ENCODE results near the gene NHS. TPM values are rescaled to one million over a fixed set of nuclear protein-coding genes. Genes with fewer than 3 reads are reported as not detected.
"Not testable (repeated sequence)": the region's sequence is repeated elsewhere in the genome, so short reads cannot be mapped to it uniquely, and the experiment has no call there.

Gene NHS
- total RNA-seq, 1 experiment from 2014 or later, result 0.10 TPM

DNA sequence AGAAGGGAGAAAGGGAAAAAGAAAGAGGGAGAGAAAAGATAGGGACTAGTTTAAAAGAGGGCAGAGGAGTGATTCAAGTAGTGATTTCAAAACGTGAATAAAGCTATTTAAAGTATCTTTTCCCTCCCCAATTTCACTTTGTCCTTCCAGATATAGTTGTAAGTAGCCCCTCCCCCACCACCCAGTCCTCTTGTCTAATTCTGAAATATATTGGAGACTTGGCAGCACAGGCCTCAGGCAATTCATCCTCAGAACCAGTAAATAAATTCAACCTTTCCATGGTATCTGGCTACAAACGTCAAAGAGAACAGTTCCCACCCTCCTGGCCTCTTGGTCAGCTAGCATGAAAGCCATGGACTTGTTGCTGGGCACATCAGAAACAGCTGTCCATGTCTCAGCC, 192.8 kb downstream of the NHS start:
- Histone ChIP-seq H3K27me3 (no peaks in the 10 kb centered on the region), H3K36me3 (no peaks in the 10 kb centered on the region), H3K9me3 (no peaks in the 10 kb centered on the region), H3K4me3 (no peak overlapping the region)
- DNase-seq, result no peak

GRCh38 chrX:17568804-17569203, 193.8 kb downstream of the NHS start:
- H3K4me3 ChIP-seq, DNase-seq, H3K36me3 ChIP-seq, H3K9me3 ChIP-seq, H3K27me3 ChIP-seq: not testable (repeated sequence)

GRCh38 chrX:17579026-17579425, 204.0 kb downstream of the NHS start:
- Histone ChIP-seq H3K4me3 (no peak overlapping the region), H3K36me3 (no peaks in the 10 kb centered on the region), H3K27me3 (no peaks in the 10 kb centered on the region), H3K9me3 (no peaks in the 10 kb centered on the region)
- DNase-seq, result no peak

DNA sequence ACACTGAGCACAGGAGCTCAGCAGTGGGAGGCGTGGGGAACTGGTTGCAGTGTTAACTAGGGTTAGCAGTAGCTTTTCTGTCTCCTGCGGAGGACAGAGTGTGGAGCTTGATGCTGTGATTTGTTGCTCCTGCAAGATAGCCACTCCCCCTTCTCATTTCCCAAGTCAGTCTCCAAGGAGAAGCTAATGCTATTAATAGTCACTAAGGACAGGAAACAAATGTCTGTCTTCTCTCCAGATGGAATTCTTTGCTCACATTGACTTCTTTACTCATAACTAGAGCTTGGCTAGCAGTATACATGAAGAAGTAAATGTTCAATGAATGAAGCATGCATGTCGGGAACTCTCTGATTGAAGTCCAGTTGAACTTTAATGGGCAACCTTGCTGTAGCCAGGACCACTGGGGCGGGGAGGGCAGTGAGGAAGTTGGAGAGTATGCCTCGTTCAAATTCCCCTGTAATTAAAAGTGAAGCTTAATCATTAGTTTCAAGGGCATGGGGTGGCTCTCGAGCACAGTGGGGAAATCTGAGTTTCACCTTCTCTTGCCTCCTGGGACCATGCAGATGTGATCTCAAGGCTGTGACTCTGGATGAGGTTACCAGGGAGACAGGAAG, 205.6 kb downstream of the NHS start:
- no peaks in the 10 kb centered on the region for H3K27me3 ChIP-seq
- H3K36me3 ChIP-seq, result no peaks in the 10 kb centered on the region
- no peak for DNase-seq
- no peaks in the 10 kb centered on the region for H3K9me3 ChIP-seq
- no peak overlapping the region for H3K4me3 ChIP-seq

DNA sequence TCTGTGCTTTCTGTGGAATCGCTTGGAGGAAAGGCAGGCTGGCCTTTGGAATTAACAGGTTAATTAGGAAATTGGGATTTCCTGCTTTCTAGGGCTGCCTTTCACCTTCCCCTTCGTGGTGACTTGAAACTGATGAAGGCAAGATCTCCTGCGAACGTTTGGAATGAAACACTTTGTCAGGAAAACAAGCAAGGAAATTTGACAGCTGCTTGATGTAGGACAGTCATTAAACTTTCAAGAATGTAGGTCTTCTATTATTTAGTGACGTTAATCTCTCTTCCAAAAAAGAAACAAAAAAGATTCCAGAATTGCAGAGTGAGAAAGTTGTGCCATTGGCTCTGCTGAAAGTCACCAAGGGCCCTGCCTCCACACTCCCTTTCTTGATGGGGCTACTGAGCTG, 206.6 kb downstream of the NHS start:
- H3K4me3 ChIP-seq, result no peak overlapping the region
- no peaks in the 10 kb centered on the region for H3K9me3 ChIP-seq
- no peaks in the 10 kb centered on the region for H3K27me3 ChIP-seq
- H3K36me3 ChIP-seq, result no peaks in the 10 kb centered on the region
- DNase-seq, result no peak

GRCh38 chrX:17584248-17584681, 209.3 kb downstream of the NHS start:
- no peak for DNase-seq
- Histone ChIP-seq H3K9me3 (no peaks in the 10 kb centered on the region), H3K4me3 (no peak overlapping the region), H3K36me3 (no peaks in the 10 kb centered on the region), H3K27me3 (no peaks in the 10 kb centered on the region)

GRCh38 chrX:17585006-17585405, 210.0 kb downstream of the NHS start:
- no peak for DNase-seq
- Histone ChIP-seq H3K9me3 (no peaks in the 10 kb centered on the region), H3K36me3 (no peaks in the 10 kb centered on the region), H3K27me3 (no peaks in the 10 kb centered on the region), H3K4me3 (no peak overlapping the region)

GRCh38 chrX:17587366-17587765, 212.4 kb downstream of the NHS start:
- Histone ChIP-seq H3K27me3 (no peaks in the 10 kb centered on the region), H3K36me3 (no peaks in the 10 kb centered on the region), H3K9me3 (no peaks in the 10 kb centered on the region), H3K4me3 (no peak overlapping the region)
- DNase-seq, result no peak

- Histone ChIP-seq H3K9me3 (no peaks in the 10 kb centered on the region), H3K36me3 (no peaks in the 10 kb centered on the region), H3K4me3 (no peak overlapping the region), H3K27me3 (no peaks in the 10 kb centered on the region)
- no peak for DNase-seq
Observed at GRCh38 chrX:17588303-17588702, 213.3 kb downstream of the NHS start.

GRCh38 chrX:17590892-17591740, 216.1 kb downstream of the NHS start:
- Histone ChIP-seq H3K36me3 (no peaks in the 10 kb centered on the region), H3K9me3 (no peaks in the 10 kb centered on the region), H3K4me3 (no peak overlapping the region), H3K27me3 (no peaks in the 10 kb centered on the region)
- DNase-seq, result peak; percentile 53

DNA sequence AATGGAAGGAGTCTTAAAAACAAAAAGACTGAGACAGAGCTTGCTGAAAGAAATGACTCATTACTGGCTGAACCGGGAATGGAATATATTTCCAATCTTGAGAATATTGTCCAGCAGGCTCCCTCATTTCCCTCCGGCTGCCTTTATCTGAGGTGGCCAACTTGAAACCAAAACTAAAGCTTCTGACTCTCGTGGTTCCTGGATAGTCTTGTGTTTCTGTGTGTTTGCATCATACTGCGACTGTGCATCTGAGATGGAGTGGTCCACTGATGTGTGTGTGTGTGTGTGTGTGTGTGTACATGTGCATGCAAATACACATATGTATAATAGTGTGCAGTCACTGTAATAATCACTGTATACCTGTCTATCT, 216.7 kb downstream of the NHS start:
- peak; percentile 23 for DNase-seq
- H3K36me3 ChIP-seq, result no peaks in the 10 kb centered on the region
- H3K27me3 ChIP-seq, result no peaks in the 10 kb centered on the region
- no peaks in the 10 kb centered on the region for H3K9me3 ChIP-seq
- H3K4me3 ChIP-seq, result no peak overlapping the region

- no peak overlapping the region for H3K4me3 ChIP-seq
- no peaks in the 10 kb centered on the region for H3K27me3 ChIP-seq
- no peaks in the 10 kb centered on the region for H3K9me3 ChIP-seq
- H3K36me3 ChIP-seq, result no peaks in the 10 kb centered on the region
- no peak for DNase-seq
Observed at GRCh38 chrX:17592117-17592516, 217.1 kb downstream of the NHS start.

DNA sequence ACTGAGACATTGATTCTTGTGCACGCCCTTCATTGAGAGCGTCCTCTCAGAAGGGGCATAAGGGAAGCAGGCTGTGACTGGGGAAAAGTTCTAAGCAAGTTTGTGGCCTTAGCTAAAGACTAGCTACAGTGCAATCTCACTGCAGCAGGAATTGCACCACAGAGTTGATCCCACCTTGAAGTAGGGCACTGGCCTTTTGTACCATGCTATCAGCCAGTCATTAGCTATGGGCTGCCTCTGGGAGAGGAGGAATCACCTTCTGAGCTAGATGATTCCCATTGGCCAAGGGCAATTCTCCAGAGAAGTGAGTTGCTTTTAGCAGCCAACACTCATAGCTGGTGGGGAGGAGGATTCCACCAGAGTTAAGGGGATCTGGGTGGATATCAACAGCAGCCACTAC, 219.7 kb downstream of the NHS start:
- Histone ChIP-seq H3K27me3 (no peaks in the 10 kb centered on the region), H3K9me3 (no peaks in the 10 kb centered on the region), H3K36me3 (no peaks in the 10 kb centered on the region), H3K4me3 (no peak overlapping the region)
- DNase-seq, result no peak

DNA sequence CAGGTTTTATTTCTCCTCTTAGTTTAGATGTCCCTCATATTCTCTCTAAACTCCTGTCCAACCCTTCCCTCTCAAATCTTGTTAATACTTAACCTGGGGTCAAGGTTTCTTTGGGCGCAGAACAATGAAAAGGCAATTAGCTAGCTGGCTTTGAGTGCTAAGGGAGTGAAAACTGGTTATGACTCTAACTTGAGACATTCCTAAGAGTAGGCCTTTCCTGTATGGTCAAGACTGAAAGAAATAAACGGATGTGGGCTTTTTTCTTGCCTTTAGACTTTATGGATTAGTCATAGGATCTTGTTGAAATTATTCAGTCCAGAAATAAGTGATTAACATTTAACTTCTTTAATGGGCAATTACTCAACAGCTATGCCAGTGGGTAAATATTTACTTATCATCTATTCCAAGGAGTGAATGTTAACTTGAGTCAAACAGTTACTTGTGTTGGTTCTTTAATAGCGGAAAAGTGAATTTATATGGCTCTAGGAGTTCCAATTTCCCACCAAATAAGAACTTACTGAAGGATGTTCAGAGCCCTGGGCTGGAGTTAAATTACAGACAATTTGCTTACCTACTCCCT, 220.5 kb downstream of the NHS start:
- Histone ChIP-seq H3K4me3 (no peak overlapping the region), H3K27me3 (no peaks in the 10 kb centered on the region), H3K9me3 (no peaks in the 10 kb centered on the region), H3K36me3 (no peaks in the 10 kb centered on the region)
- no peak for DNase-seq

GRCh38 chrX:17596061-17596460, 221.1 kb downstream of the NHS start:
- H3K36me3 ChIP-seq, result no peaks in the 10 kb centered on the region
- no peaks in the 10 kb centered on the region for H3K9me3 ChIP-seq
- no peak for DNase-seq
- H3K4me3 ChIP-seq, result no peak overlapping the region
- no peaks in the 10 kb centered on the region for H3K27me3 ChIP-seq

DNA sequence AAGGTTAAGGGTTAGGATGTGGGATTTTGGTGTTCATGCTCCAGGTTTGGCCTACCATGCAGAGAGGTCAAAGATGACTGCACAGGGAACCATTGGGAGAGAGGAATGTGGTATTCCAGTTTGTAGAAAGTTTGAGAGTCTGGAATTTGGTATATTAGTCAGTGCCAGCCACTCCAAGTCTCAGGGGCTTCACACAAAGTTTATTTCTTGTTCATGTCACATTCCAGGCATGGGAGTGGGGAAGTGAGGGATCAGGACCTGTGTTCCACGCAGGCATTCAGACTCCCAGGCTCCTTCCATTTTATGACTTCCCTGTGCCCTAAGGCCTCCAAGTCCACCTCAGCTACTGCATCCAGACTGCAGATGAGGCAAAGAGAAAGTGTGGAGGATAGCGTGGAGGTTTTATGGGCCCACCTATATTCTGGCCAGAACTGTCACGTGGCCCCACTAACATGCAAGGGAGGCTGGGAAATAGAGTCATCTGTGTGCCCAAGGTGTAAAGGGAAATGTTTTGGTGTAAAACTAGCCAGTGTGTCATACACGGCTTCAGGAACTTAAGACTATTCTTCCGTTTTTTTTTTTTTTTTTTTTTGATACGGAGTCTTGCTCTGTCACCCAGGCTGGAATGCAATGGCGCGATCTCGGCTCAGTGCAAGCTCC, 221.7 kb downstream of the NHS start:
- no peak for DNase-seq
- Histone ChIP-seq H3K36me3 (no peaks in the 10 kb centered on the region), H3K4me3 (no peak overlapping the region), H3K27me3 (no peaks in the 10 kb centered on the region), H3K9me3 (no peaks in the 10 kb centered on the region)

DNA sequence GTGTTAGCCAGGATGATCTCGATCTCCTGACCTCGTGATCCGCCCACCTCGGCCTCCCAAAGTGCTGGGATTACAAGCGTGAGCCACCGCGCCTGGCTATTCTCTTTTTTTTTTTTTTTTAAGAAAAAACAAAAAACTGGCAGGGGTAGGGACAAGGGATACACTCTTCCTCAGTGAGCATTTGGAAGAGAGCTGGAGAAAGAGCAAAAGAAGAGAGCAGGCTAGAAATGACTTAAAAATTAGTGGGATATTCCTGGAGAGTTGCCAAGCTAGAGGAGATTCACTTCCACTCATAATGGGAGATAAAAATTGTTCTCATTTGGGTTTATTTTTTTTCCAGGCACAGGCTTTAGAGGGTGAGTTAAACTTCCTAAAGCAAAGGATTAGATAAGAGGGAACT, 222.3 kb downstream of the NHS start:
- no peak for DNase-seq
- Histone ChIP-seq H3K27me3 (no peaks in the 10 kb centered on the region), H3K9me3 (no peaks in the 10 kb centered on the region), H3K4me3 (no peak overlapping the region), H3K36me3 (no peaks in the 10 kb centered on the region)

Measured in MG63 (cell line).